Liver (tissue), 9 donors: ENCODE data around the gene HDAC6. TPM values are rescaled to one million over a fixed set of nuclear protein-coding genes. Genes with fewer than 3 reads are reported as not detected.
A peak's percentile ranks its signal among the peaks of the same experiment; 100 is the strongest.

Experiments used
- DNase-seq: peaks from one replicate; pipeline ENCODE4 v3.0.0-alpha.2; 2017; ENCODE audit warnings: low spot score
- H3K27ac ChIP-seq, 2 donors: one replicate each; pipeline ENCODE4 v1.7.0; 2013; ENCODE audit warnings: inconsistent platforms in 2 of 2, low read length in 2 of 2, control low read depth in 1 of 2, low read depth in 1 of 2, mild to moderate bottlenecking in 1 of 2
- H3K27me3 ChIP-seq, 4 donors: one replicate each; pipeline versions ENCODE4 v1.6.1 to v1.7.0; 2013; ENCODE audit warnings: low read length in 3 of 4, inconsistent platforms in 1 of 4, mild to moderate bottlenecking in 1 of 4, moderate library complexity in 1 of 4; ENCODE audit not compliant: control insufficient read depth in 4 of 4, insufficient read depth in 4 of 4
- H3K36me3 ChIP-seq, 4 donors: one replicate each; pipeline versions ENCODE4 v1.6.1 to v1.7.0; 2013; ENCODE audit warnings: low read length in 3 of 4, mild to moderate bottlenecking in 3 of 4, low read depth in 1 of 4, moderate library complexity in 1 of 4; ENCODE audit not compliant: control insufficient read depth in 4 of 4, insufficient read depth in 3 of 4
- H3K4me1 ChIP-seq, 4 donors: one replicate each; pipeline versions ENCODE4 v1.6.1 to v1.7.0; 2013; ENCODE audit warnings: low read length in 3 of 4, mild to moderate bottlenecking in 3 of 4, moderate library complexity in 1 of 4; ENCODE audit not compliant: control insufficient read depth in 4 of 4, insufficient read depth in 4 of 4
- H3K4me3 ChIP-seq, 3 donors: one replicate each; pipeline versions ENCODE4 v1.6.1 to v1.7.0; 2013; ENCODE audit warnings: low read length in 3 of 3, control low read depth in 1 of 3, low read depth in 1 of 3, mild to moderate bottlenecking in 1 of 3
- H3K9ac ChIP-seq, 2 donors: one replicate each; pipeline ENCODE4 v1.7.0; 2013; ENCODE audit warnings: low read length in 2 of 2, mild to moderate bottlenecking in 2 of 2, moderate library complexity in 2 of 2, control low read depth in 1 of 2, low read depth in 1 of 2
- H3K9me3 ChIP-seq, 4 donors: one replicate each; pipeline versions ENCODE4 v1.6.1 to v1.7.0; 2013; ENCODE audit warnings: low read length in 3 of 4; ENCODE audit not compliant: control insufficient read depth in 4 of 4
- CTCF ChIP-seq: fragments of 150-350 bp; IDR thresholded peaks from 2 replicates; pipeline ENCODE4 v1.5.1; 2017; ENCODE audit warnings: improper control_type of control experiment, low read depth, low read length; ENCODE audit not compliant: missing input control
- EGR1 ChIP-seq, 2 donors: IDR thresholded peaks; 2 replicates each; pipeline ENCODE4 v1.6.1; 2016 to 2018; ENCODE audit warnings: antibody characterized with exemption in 2 of 2, low read depth in 2 of 2
- FOXA1 ChIP-seq: IDR thresholded peaks from 2 replicates; pipeline ENCODE4 v1.6.1; 2016; ENCODE audit warnings: antibody characterized with exemption
- GABPA ChIP-seq, 2 donors: IDR thresholded peaks in 1 of 2; conservative IDR thresholded peaks in 1 of 2; 2 replicates each; pipeline ENCODE4 v1.6.1; 2016; ENCODE audit warnings: antibody characterized with exemption in 2 of 2, mild to moderate bottlenecking in 1 of 2, moderate library complexity in 1 of 2
- HNF4A ChIP-seq, 2 donors: conservative IDR thresholded peaks; 2 replicates each; pipeline ENCODE4 v1.6.1; 2016; ENCODE audit warnings: antibody characterized with exemption in 2 of 2, mild to moderate bottlenecking in 2 of 2
- NR2F2 ChIP-seq: IDR thresholded peaks from 2 replicates; pipeline ENCODE4 v1.6.1; 2016; ENCODE audit warnings: antibody characterized with exemption
- RAD21 ChIP-seq, 2 donors: IDR thresholded peaks; 2 replicates each; pipeline ENCODE4 v1.6.1; 2016; ENCODE audit warnings: antibody characterized with exemption in 2 of 2, mild to moderate bottlenecking in 2 of 2
- REST ChIP-seq: IDR thresholded peaks from 2 replicates; pipeline ENCODE4 v1.6.1; 2016; ENCODE audit warnings: antibody characterized with exemption, mild to moderate bottlenecking
- RXRA ChIP-seq, 2 donors: IDR thresholded peaks; 2 replicates each; pipeline ENCODE4 v1.6.1; 2017 to 2018; ENCODE audit warnings: antibody characterized with exemption in 2 of 2, mild to moderate bottlenecking in 1 of 2
- SP1 ChIP-seq: IDR thresholded peaks from 2 replicates; pipeline ENCODE4 v1.6.1; 2018; ENCODE audit warnings: antibody characterized with exemption, mild to moderate bottlenecking
- TAF1 ChIP-seq: conservative IDR thresholded peaks from 2 replicates; pipeline ENCODE4 v1.6.1; 2016; ENCODE audit warnings: antibody characterized with exemption, mild to moderate bottlenecking
- YY1 ChIP-seq: IDR thresholded peaks from 2 replicates; pipeline ENCODE4 v1.6.1; 2016; ENCODE audit warnings: antibody characterized with exemption, mild to moderate bottlenecking
- WGBS: extraction: QIAGEN DNeasy Blood & Tissue Kit; methylation state at CpG from one replicate; pipeline ENCODE4 v1.1.7; 2013; 5-methylcytosine and 5-hydroxymethylcytosine counted together
- polyA plus RNA-seq, 2 donors: library from polyadenylated mRNA; stranded (reverse) in 1 of 2; unstranded in 1 of 2; fragments of 200-250 nt in 1 of 2; fragments of >200 nt in 1 of 2; fragmentation: Nextera tagmentation in 1 of 2; extraction: Ambion mirVana in 1 of 2; gene quantifications; one replicate each; pipeline versions ENCODE4 v1.2.1 to v1.2.3, GENCODE V29; 2013 to 2015
- total RNA-seq, 2 donors: library from RNA; depleted of rRNA; stranded (reverse); fragments of >200 nt; gene quantifications; one replicate each; pipeline ENCODE4 v1.2.3, GENCODE V29; 2014
- donor health status: healthy.
- donor health status: healthy.
- donor health status: healthy.
- donor health status: healthy.
- donor health status: healthy.

Gene HDAC6
- total and polyA plus RNA-seq, 4 donors, result 48.1 to 80.5 (median 56.8) TPM

GRCh38 chrX:48761674-48762471, 40.0 kb upstream of the HDAC6 start, which contains the start of gene GLOD5:
Gene GLOD5 (plus strand): TSS chrX:48761747. CDS start chrX:48761791, 44 bp downstream.
- no peaks in the 10 kb centered on the region for H3K36me3 ChIP-seq
- no peaks in the 10 kb centered on the region for H3K27me3 ChIP-seq
- H3K9ac ChIP-seq, result no peak within 1 kb of the TSS
- peak within 1 kb of the TSS in 1 of 3 donors; percentile 11 for H3K4me3 ChIP-seq
- DNase-seq, result peak; percentile 33
- TF ChIP-seq RXRA (IDR thresholded peaks at IDR 0.05) (peak; percentile 64 to 75), HNF4A (conservative IDR thresholded peaks at IDR 0.05) (peak; percentile 24 to 45), FOXA1 (no peak), CTCF (peak; percentile 40), REST (no peak), RAD21 (IDR thresholded peaks at IDR 0.05) (peak; percentile 81 to 87), NR2F2 (no peak), SP1 (peak; percentile 61), GABPA (IDR thresholded peaks at IDR 0.05 in 1 of 2, conservative IDR thresholded peaks at IDR 0.05 in 1 of 2) (peak in 1 of 2 donors; percentile 36), YY1 (peak; percentile 95)
- H3K27ac ChIP-seq, result peak within 1 kb of the TSS in 1 of 2 donors; percentile 71
- H3K4me1 ChIP-seq, result peaks cover 0 to 3% (median 0%) of the 10 kb centered on the region in 4 donors
- 38% methylated on average over 12 of the region's 12 CpGs for WGBS
- H3K9me3 ChIP-seq, result no peaks in the 10 kb centered on the region

GRCh38 chrX:48769230-48769629, 32.6 kb upstream of the HDAC6 start:
- Histone ChIP-seq H3K4me1 (no peaks in the 10 kb centered on the region), H3K27ac (no peak overlapping the region), H3K36me3 (no peaks in the 10 kb centered on the region), H3K9me3 (no peaks in the 10 kb centered on the region), H3K4me3 (no peak overlapping the region), H3K27me3 (no peaks in the 10 kb centered on the region), H3K9ac (no peak overlapping the region)
- no peak for DNase-seq
- 91% methylated on average over 6 of the region's 6 CpGs for WGBS
- TF ChIP-seq GABPA (IDR thresholded peaks at IDR 0.05 in 1 of 2, conservative IDR thresholded peaks at IDR 0.05 in 1 of 2), result no peak
- no peak for TF ChIP-seq TAF1
- no peak for TF ChIP-seq EGR1 (IDR thresholded peaks at IDR 0.05; ENCODE audit: low read depth in 2 of 2)
- no peak for TF ChIP-seq YY1
